GDM1 (cell line): ENCODE results near the gene PDIA5.

Experiments
- DNase-seq: peaks from one replicate; lab custom pipeline; 2025; lab: John Stamatoyannopoulos, UW

Gene PDIA5

GRCh38 chr3:123042413-123042812, 24.4 kb upstream of the PDIA5 start:
- DNase-seq = no peak

DNA sequence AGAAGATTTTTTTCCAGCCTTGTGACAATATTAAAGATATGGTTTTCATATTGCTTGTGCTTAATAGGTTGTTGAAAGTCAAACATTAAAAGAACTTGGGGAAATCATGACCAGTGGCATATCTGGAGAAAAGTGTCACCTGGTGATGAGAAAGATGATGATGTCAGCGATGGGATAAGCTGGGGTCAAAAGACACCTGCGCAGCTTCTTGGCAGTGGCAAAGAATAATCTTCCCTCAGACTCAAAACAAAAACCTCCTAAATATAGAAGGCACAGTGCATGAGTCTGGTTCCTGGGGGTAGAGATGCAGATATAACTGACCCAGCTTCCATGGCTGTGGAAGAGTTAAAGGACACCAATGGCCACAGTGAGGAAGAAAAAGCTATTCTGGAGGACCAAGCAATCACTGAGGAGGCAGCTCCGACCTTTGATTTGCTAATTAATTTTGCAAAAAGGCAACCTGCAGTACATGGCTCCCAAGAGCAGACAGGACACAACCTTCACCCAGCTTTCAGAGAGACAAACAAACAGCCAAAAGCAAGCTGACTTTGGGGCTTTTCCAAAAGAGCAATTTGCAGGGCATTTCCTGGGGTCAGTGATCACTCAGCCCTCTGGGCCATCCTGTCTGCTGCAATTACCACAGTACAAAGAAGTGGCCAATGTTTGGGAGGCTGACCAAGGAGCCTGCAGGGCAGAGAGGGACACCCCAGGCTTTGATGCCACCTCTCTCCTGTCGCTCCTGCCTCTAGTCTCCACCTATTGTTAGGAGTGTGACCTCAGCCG, 21.7 kb upstream of the PDIA5 start:
- DNase-seq = no peak

DNA sequence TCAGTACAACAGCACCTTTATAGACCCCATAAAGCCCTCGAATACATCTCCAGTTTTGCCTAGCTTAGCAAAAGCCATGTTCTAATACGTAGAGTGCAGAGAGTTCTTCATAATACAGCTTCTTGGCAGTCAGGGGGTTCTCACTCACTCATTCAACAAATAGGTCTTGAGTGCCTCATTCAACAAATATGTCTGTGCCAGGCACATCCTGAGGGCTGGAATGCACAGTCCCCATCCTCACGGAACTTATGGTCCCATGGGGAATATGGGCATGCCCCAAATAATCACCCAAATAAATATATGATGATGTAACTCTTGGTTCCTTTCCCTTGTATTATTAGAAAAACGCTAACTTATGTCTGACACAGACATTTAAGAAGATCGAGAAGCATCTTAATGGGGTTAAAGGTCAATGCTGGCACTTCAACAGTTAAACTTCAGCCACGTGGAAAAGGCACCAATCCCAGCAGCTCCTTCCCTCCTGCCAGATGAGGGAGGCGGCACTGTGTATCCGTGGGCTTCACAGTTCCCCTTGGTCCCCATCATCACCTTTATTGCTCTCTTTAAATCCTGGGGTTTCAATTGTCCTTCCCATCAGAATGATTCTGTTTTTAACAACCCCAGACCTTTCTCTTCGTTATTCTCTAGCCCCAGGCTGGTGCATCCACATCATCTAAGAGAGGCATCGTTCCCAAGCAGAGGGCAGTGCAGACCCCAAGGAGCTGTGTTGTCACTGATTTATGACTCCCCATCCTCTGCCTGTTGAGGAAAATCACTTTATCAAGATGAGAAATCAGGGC, 20.4 kb upstream of the PDIA5 start:
- no peak for DNase-seq

- DNase-seq = no peak
These were observed 19.8 kb upstream of the PDIA5 start for GRCh38 chr3:123047062-123047319.

- DNase-seq = no peak
These were observed 18.2 kb upstream of the PDIA5 start for GRCh38 chr3:123048480-123049237.

- no peak for DNase-seq
These were observed 16.2 kb upstream of the PDIA5 start for GRCh38 chr3:123050666-123051065.

DNA sequence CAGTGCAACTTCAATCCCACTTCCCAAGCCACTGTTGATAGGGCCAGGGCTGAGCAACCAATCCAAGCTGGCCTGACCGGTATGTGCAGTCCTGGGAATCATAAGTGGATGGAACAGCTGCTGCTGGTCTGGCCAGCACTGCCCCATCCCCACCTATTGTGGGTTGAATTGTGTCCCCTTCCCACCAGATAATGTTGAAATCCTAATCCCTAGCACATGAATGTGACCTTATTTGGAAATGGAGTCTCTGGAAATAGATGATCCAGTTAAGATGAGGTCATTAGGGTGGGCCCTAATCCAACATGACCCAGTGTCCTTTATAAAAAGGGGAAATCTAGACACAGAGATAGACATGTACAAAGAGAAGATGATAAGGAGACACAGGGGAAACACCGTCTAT, 13.7 kb upstream of the PDIA5 start:
- no peak for DNase-seq

- DNase-seq = no peak
These were observed 12.6 kb upstream of the PDIA5 start for GRCh38 chr3:123054109-123054778.

GRCh38 chr3:123054931-123055330, 11.9 kb upstream of the PDIA5 start:
- DNase-seq = no peak

DNA sequence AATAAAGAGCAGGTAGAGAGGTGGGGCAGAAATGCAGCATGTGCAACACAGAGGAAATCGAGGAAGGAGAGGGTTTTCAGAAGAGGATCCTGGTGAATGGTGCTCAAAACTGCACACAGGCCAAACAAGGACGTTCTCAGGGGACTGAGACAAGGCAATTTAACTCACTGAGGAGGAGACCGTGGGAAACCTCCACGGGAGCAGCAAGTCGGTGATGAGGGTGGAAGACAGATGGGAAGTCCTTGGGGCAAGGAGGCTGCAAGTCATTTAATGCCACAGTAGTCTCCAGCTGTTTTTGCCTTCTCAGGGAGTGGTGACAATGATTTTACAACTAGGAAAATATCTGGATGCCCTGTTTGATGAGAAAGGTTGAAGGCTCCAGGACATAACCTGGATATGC, 11.5 kb upstream of the PDIA5 start:
- DNase-seq = no peak

- no peak for DNase-seq
These were observed 8.3 kb upstream of the PDIA5 start for GRCh38 chr3:123058505-123058904.

DNA sequence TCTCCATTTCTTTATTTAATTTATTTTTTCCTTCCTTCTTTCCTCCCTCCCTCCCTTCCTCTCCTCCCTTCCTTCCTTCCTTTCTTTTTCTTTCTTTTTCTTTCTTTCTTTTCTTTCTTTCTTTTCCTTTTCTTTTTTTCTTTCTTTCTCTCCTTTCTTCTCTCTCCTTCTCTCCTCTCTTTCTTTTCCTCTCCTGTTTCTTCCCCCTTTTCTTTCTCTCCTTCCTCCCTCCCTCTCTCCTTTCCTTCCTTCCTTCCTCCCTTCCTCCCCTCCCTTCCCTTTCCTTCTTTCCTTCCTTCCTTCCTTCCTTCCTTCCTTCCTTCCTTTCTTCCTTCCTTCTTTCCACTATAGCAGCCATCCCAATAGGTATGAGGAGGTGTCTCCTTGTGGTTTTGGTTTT, 6.8 kb upstream of the PDIA5 start:
- DNase-seq = no peak

DNA sequence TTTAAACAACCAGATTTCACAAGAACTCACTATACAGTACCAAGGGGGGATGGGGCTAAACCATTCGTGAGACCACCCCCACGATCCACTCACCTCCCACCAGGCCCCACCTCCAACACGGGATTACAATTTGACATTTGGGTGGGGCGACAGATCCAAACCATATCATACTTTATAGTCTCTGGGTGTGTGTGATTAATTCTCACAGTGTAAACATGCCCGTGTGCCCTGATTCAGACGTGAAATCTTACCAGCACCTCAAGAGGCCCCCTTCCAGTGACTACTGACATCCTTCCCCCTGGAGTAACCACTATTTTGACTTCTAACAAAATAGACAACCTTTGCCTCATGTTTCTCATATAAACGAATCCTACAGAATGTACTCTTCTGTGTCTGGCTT, 5.0 kb upstream of the PDIA5 start:
- no peak for DNase-seq

DNA sequence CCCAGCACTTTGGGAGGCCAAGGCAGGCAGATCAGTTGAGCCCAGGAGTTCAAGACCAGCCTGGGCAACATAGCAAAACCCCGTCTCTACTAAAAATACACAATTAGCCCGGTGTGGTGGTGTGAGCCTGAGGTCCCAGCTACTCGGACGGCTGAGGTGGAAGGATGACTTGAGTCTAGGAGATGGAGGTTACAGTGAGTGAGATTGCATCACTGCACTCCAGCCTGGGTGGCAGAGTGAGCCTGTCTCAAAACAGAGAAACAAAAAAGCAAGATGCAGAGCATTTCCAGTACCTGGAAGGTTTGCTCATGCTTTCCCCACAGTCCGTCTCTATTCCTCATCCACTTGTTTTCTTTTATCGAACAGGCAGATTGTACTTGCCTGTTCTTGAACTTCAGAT, 3.8 kb upstream of the PDIA5 start:
- no peak for DNase-seq

DNA sequence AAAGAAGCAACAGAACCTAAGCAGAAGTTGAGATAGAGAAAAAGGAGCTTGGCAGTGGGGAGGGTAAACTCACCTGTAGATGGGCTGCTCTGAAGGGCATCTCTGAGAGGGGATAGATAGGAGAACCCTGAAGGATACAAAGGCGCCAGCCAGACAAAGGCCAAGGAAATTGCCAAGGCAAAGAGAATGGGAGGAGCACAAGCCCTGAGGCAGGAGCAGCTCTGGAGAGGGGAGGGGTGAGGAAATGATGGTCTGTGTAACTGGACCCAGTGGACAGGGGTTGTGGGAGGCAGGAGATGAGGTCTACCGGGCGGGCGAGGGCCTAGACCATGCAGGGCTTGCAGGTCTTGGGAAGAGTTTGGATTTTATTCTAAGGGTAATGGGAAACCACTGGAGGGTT, 2.3 kb upstream of the PDIA5 start:
- DNase-seq = no peak

DNA sequence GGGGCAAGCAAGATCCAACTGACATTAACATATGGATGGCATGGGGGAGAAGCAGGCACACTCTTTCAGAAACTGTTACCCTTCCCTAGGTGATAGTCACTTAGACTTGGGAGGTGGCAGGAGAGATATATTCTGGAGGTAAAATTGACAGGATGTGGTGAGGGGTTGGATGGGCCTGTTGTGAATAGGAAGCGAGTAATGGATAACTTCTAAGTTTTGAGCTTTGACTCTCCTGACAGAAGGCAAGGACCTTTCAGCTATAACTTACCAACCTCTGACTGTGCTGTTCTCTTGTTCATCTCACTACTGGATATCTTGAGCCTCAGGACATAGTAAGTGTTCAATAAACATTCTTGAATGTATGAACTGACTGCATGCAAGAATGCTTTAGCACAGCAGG, 1.9 kb upstream of the PDIA5 start:
- no peak for DNase-seq

DNA sequence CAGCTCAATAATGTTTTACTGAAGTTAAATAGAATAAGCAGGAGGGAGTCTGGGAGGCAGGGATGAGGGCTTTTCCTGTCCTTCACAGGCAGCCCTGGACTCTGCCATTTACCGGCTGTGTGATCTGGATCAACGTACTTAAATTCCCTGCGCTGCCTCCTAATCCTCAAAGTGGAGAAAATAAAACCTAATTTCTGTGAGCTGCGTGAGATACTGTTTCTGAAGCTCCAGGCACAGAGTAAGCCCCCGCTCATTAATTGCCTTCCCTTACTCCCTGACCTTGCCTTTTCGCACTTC, 278 bp upstream of the PDIA5 start:
- DNase-seq = no peak

DNA sequence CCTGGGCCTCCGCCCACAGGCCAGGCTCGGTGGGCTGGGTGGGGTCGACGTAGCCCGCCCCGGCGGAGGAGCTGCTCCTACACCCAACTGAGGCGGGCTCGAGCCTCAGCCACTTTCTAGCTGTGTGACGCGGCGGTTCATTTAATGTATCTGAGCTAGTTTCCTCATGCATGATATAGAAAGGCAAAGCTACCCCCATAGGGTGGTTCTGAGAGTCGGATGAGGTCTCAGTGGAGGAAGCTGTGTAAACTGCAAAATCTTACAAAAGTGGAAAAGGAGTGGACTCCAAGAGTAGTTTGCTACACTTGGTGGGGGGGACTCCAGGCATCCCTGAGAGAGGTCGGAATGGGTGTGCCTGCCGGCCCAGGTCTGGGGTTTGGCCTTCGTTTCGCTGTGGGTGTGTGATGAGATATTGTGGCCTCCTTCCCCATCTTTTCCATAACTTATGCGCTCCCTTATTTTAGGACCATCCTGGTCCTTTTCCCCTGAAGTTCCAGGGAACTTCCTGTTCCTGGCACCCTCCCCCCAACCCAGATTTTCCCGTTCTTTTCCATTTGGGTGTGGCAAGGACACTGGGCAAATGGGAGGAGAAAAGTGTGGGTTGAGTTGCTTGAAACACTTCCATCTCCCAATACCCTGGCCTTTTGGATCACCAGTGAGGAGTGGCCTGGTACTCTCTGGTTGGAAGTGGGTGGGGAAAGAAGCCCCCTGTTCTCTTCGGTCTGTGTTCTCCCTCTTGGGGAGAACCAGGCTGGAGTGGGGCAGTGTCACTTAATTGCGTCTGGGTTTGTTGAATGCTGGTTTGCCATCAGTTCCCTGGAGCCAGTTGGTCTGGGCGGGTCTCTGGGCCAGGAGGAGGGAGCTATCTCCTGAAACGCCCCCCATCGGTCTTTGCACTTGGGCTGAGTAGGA, 1.1 kb downstream of the PDIA5 start:
- no peak for DNase-seq

- DNase-seq = no peak
These were observed 2.0 kb downstream of the PDIA5 start for GRCh38 chr3:123068601-123069381.

GRCh38 chr3:123070510-123070909, 3.7 kb downstream of the PDIA5 start:
- no peak for DNase-seq

DNA sequence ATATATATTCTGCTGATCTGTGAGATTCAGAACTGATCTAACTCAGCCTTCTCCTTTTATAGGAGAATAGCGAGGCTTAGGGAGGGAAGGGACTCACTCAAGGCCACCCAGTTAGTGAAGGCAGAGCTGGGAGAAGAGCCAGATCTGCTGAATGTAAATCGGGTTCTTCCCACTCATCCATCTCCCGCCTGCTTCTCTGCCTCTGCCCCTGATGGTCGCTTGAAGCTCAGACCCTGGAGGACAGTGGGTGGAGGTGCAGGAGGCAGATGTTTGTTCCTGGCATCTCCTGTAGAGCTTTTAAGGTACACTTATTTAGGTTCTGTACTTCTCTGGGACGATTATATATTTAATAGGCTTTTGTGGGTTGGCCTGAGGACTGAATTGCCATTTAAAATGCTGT, 4.3 kb downstream of the PDIA5 start:
- DNase-seq = no peak
